C4-2B (cell line): Measurements from ENCODE around the gene DQX1.

Experiments
- CTCF ChIP-seq: fragments of 450-650 bp; conservative IDR thresholded peaks from 2 replicates; pipeline ENCODE4 v1.5.1; 2017; ENCODE audit warnings: mild to moderate bottlenecking
- ZFX ChIP-seq: fragments of 450-650 bp; IDR thresholded peaks from 2 replicates; pipeline ENCODE4 v1.6.1; 2017

- TF ChIP-seq CTCF, result no peak
- TF ChIP-seq ZFX, result no peak
These were observed 28.9 kb upstream of the DQX1 start for GRCh38 chr2:74554820-74555531.
